H1 (cell line): ENCODE data around the gene PCSK4. TPM values are rescaled to one million over a fixed set of nuclear protein-coding genes. Genes with fewer than 3 reads are reported as not detected.

Experiments used
- CTCF ChIA-PET: fragments of 300-600 bp; sonication (Branson Sonifier 250); formaldehyde crosslinking; loops from one replicate; lab custom pipeline; 2021; ENCODE audit not compliant: partially characterized antibody; lab: Charles Lee
- POLR2A ChIA-PET: fragments of 300-600 bp; sonication (Branson Sonifier 250); formaldehyde crosslinking; loops from one replicate; lab custom pipeline; 2021; ENCODE audit warnings: inconsistent platforms; ENCODE audit not compliant: partially characterized antibody; lab: Charles Lee
- DNase-seq, 2 experiments: peaks; one replicate each; pipeline versions ENCODE4 v3.0.0 to v3.0.0-alpha.2; 2010 to 2022; ENCODE audit warnings: low spot score in 2 of 2, low read depth in 1 of 2, mixed read lengths in 1 of 2
- FAIRE-seq: peaks from 2 replicates; lab custom pipeline; 2011; peaks lifted over from hg19 to GRCh38; lab: Jason Lieb, UNC
- H2AFZ ChIP-seq: 2 replicates; pipeline ENCODE4 v1.8.1; 2012; ENCODE audit warnings: low read length, inconsistent platforms
- H2AK5ac ChIP-seq: 2 replicates; pipeline ENCODE4 v1.6.1; 2013; ENCODE audit warnings: low read depth, low read length
- H2BK120ac ChIP-seq: replicated peaks from 2 replicates; pipeline ENCODE3; 2013; ENCODE audit warnings: low read depth, low read length, inconsistent platforms
- H2BK12ac ChIP-seq: 2 replicates; pipeline ENCODE4 v1.6.1; 2013; ENCODE audit warnings: low read depth, low read length
- H2BK15ac ChIP-seq: 2 replicates; pipeline ENCODE4 v1.6.1; 2013; ENCODE audit warnings: low read length
- H2BK20ac ChIP-seq: 2 replicates; pipeline ENCODE4 v1.6.1; 2013; ENCODE audit warnings: low read length
- H2BK5ac ChIP-seq: 2 replicates; pipeline ENCODE4 v1.6.1; 2013; ENCODE audit warnings: low read depth, low read length
- H3K14ac ChIP-seq: 2 replicates; pipeline ENCODE4 v1.6.1; 2013; ENCODE audit warnings: inconsistent platforms; ENCODE audit not compliant: insufficient read length
- H3K18ac ChIP-seq: 2 replicates; pipeline ENCODE4 v1.6.1; 2013; ENCODE audit warnings: low read length; ENCODE audit errors: extremely low read depth
- H3K23ac ChIP-seq: 2 replicates; pipeline ENCODE4 v1.6.1; 2013; ENCODE audit warnings: inconsistent platforms; ENCODE audit not compliant: insufficient read length
- H3K23me2 ChIP-seq: 2 replicates; pipeline ENCODE4 v1.6.1; 2013; ENCODE audit warnings: low read depth, low read length
- H3K27ac ChIP-seq: 2 replicates; pipeline ENCODE4 v1.6.1; 2011; ENCODE audit warnings: low read depth, low read length, inconsistent platforms
- H3K27me3 ChIP-seq, 4 experiments: replicated peaks in 1 of 4; 1 replicate in 1 of 4; 2 replicates in 3 of 4; pipeline versions ENCODE4 v1.6.1 to v1.8.1; 2011 to 2013; ENCODE audit warnings: low read length in 3 of 4, mild to moderate bottlenecking in 3 of 4, inconsistent platforms in 2 of 4, mixed read lengths in 2 of 4, moderate library complexity in 1 of 4; ENCODE audit not compliant: control insufficient read depth in 3 of 4, insufficient read depth in 3 of 4; ENCODE audit errors: extremely low read depth in 1 of 4
- H3K36me3 ChIP-seq, 4 experiments: 2 replicates each; pipeline versions ENCODE4 v1.6.1 to v1.8.1; 2011 to 2013; ENCODE audit warnings: mild to moderate bottlenecking in 4 of 4, low read length in 3 of 4, moderate library complexity in 2 of 4, control low read depth in 1 of 4, inconsistent platforms in 1 of 4; ENCODE audit not compliant: insufficient read depth in 4 of 4, control insufficient read depth in 2 of 4
- H3K4ac ChIP-seq: replicated peaks from 2 replicates; pipeline ENCODE3; 2013; ENCODE audit warnings: low read length, low read depth, mixed read lengths, inconsistent platforms; ENCODE audit not compliant: insufficient read length
- H3K4me1 ChIP-seq, 4 experiments: replicated peaks in 1 of 4; 1 replicate in 1 of 4; 2 replicates in 3 of 4; pipeline versions ENCODE4 v1.6.1 to v1.8.1; 2011 to 2013; ENCODE audit warnings: low read length in 3 of 4, inconsistent platforms in 2 of 4, mixed read lengths in 1 of 4; ENCODE audit not compliant: insufficient read depth in 4 of 4, control insufficient read depth in 3 of 4
- H3K4me2 ChIP-seq, 2 experiments: 2 replicates each; pipeline versions ENCODE4 v1.6.1 to v1.8.1; 2011 to 2013; ENCODE audit warnings: low read depth in 2 of 2, low read length in 2 of 2, control low read depth in 1 of 2, inconsistent platforms in 1 of 2, mild to moderate bottlenecking in 1 of 2; ENCODE audit not compliant: insufficient read depth in 1 of 2
- H3K4me3 ChIP-seq, 4 experiments: fragments of 200-600, 300-600 bp in 1 of 4; sonication (generic), shearing (Covaris generic), sonication (Bioruptor Twin) in 1 of 4; 2 replicates each; pipeline versions ENCODE4 v1.5.1 to v1.8.1; 2011 to 2016; ENCODE audit warnings: low read length in 4 of 4, low read depth in 3 of 4, control low read depth in 2 of 4, inconsistent platforms in 2 of 4, mild to moderate bottlenecking in 2 of 4, mixed read lengths in 1 of 4, moderate library complexity in 1 of 4; ENCODE audit not compliant: insufficient read depth in 2 of 4; ENCODE audit errors: extremely low read depth in 1 of 4
- H3K56ac ChIP-seq: replicated peaks from 2 replicates; pipeline ENCODE3; 2013; ENCODE audit warnings: low read depth, mild to moderate bottlenecking, mixed read lengths, low read length, inconsistent platforms; ENCODE audit not compliant: insufficient read length
- H3K79me1 ChIP-seq: 2 replicates; pipeline ENCODE4 v1.6.1; 2013; ENCODE audit warnings: low read depth, low read length, control low read depth
- H3K79me2 ChIP-seq, 2 experiments: 2 replicates each; pipeline versions ENCODE4 v1.6.1 to v1.8.1; 2012 to 2013; ENCODE audit warnings: low read length in 2 of 2, mild to moderate bottlenecking in 2 of 2, inconsistent platforms in 1 of 2; ENCODE audit not compliant: insufficient read depth in 2 of 2, control insufficient read depth in 1 of 2
- H3K9ac ChIP-seq, 4 experiments: replicated peaks in 1 of 4; 1 replicate in 1 of 4; 2 replicates in 3 of 4; pipeline versions ENCODE4 v1.6.1 to v1.8.1; 2011 to 2013; ENCODE audit warnings: low read depth in 3 of 4, low read length in 3 of 4, control low read depth in 2 of 4, mild to moderate bottlenecking in 2 of 4, moderate library complexity in 2 of 4, inconsistent platforms in 1 of 4; ENCODE audit errors: extremely low read depth in 1 of 4
- H3K9me3 ChIP-seq, 2 experiments: 2 replicates each; pipeline versions ENCODE4 v1.6.1 to v1.8.1; 2012 to 2013; ENCODE audit warnings: mild to moderate bottlenecking in 2 of 2, moderate library complexity in 2 of 2, control low read depth in 1 of 2, inconsistent platforms in 1 of 2, low read depth in 1 of 2, low read length in 1 of 2, mixed read lengths in 1 of 2; ENCODE audit not compliant: insufficient read depth in 2 of 2
- H4K20me1 ChIP-seq, 2 experiments: replicated peaks in 1 of 2; 2 replicates each; pipeline versions ENCODE3 to v1.8.1; 2011 to 2013; ENCODE audit warnings: inconsistent platforms in 2 of 2, low read length in 2 of 2, mild to moderate bottlenecking in 1 of 2; ENCODE audit not compliant: insufficient read depth in 2 of 2, control insufficient read depth in 1 of 2
- H4K5ac ChIP-seq: 2 replicates; pipeline ENCODE4 v1.6.1; 2013; ENCODE audit warnings: low read length, low read depth, mixed read lengths, inconsistent platforms; ENCODE audit not compliant: insufficient read length
- H4K8ac ChIP-seq: 2 replicates; pipeline ENCODE4 v1.8.0; 2013; ENCODE audit warnings: mild to moderate bottlenecking, moderate library complexity, low read length, inconsistent platforms; ENCODE audit not compliant: insufficient read depth; ENCODE audit errors: extremely low read depth
- H4K91ac ChIP-seq: replicated peaks from 2 replicates; pipeline ENCODE3; 2013; ENCODE audit warnings: low read length, mixed read lengths, inconsistent platforms; ENCODE audit not compliant: insufficient read length
- CHD2 ChIP-seq: IDR thresholded peaks from 2 replicates; pipeline ENCODE4 v1.6.1; 2012; ENCODE audit warnings: low read length, improper control_type of control experiment
- EP300 ChIP-seq, 2 experiments: IDR thresholded peaks; 1 replicate in 1 of 2; 2 replicates in 1 of 2; pipeline ENCODE4 v1.6.1; 2011 to 2012; ENCODE audit warnings: low read depth in 2 of 2, low read length in 2 of 2, mild to moderate bottlenecking in 2 of 2, borderline replicate concordance in 1 of 2, inconsistent platforms in 1 of 2, moderate library complexity in 1 of 2
- HDAC6 ChIP-seq: IDR thresholded peaks from one replicate; pipeline ENCODE4 v1.7.1; 2012; ENCODE audit warnings: low read depth, mild to moderate bottlenecking, inconsistent platforms, low read length, moderate library complexity
- NANOG ChIP-seq: IDR thresholded peaks from 2 replicates; pipeline ENCODE4 v1.6.1; 2011; ENCODE audit warnings: low read length, low read depth, mild to moderate bottlenecking, inconsistent platforms; ENCODE audit not compliant: insufficient read depth, poor library complexity, severe bottlenecking
- RAD21 ChIP-seq, 2 experiments: IDR thresholded peaks in 1 of 2; conservative IDR thresholded peaks in 1 of 2; 2 replicates each; pipeline ENCODE4 v1.6.1; 2011; ENCODE audit warnings: low read depth in 2 of 2, low read length in 2 of 2, improper control_type of control experiment in 1 of 2, inconsistent platforms in 1 of 2, mild to moderate bottlenecking in 1 of 2, moderate library complexity in 1 of 2
- RBBP5 ChIP-seq: IDR thresholded peaks from 2 replicates; pipeline ENCODE4 v1.7.1; 2012; ENCODE audit warnings: low read depth, mild to moderate bottlenecking, inconsistent platforms, low read length, moderate library complexity, borderline replicate concordance
- RFX5 ChIP-seq: IDR thresholded peaks from 2 replicates; pipeline ENCODE4 v1.6.1; 2011; ENCODE audit warnings: low read depth, low read length, improper control_type of control experiment, borderline replicate concordance
- RXRA ChIP-seq: IDR thresholded peaks from 2 replicates; pipeline ENCODE4 v1.6.1; 2011; ENCODE audit warnings: low read depth, mild to moderate bottlenecking, low read length, moderate library complexity; ENCODE audit not compliant: insufficient read depth
- SIN3A ChIP-seq, 2 experiments: IDR thresholded peaks in 1 of 2; conservative IDR thresholded peaks in 1 of 2; 2 replicates each; pipeline ENCODE4 v1.6.1; 2011 to 2012; ENCODE audit warnings: low read length in 2 of 2, improper control_type of control experiment in 1 of 2, low read depth in 1 of 2, mild to moderate bottlenecking in 1 of 2
- USF2 ChIP-seq: IDR thresholded peaks from 2 replicates; pipeline ENCODE4 v1.6.1; 2011; ENCODE audit warnings: low read length, improper control_type of control experiment
- ZNF274 ChIP-seq: IDR thresholded peaks from 2 replicates; pipeline ENCODE4 v1.7.0; 2012; ENCODE audit warnings: low read length, borderline replicate concordance; ENCODE audit errors: extremely low read depth
- WGBS, 2 experiments: shearing (Covaris generic) in 1 of 2; methylation state at CpG; one replicate each; pipeline versions ENCODE4 v1.1.6 to v1.1.7; 2013 to 2015; ENCODE audit warnings: low lambda C conversion rate in 2 of 2, mixed read lengths in 2 of 2, inconsistent platforms in 1 of 2, low coverage in 1 of 2, missing lambda C conversion rate in 1 of 2; ENCODE audit not compliant: insufficient replicate concordance in 2 of 2, insufficient coverage in 1 of 2, insufficient read length in 1 of 2; ENCODE audit errors: extremely low coverage in 1 of 2, missing lambda C conversion rate in 1 of 2; 5-methylcytosine and 5-hydroxymethylcytosine counted together
- polyA plus RNA-seq, 7 experiments: library from polyadenylated mRNA; depleted of rRNA in 3 of 7; stranded (reverse) in 5 of 7; unstranded in 2 of 7; fragments of >200 nt in 5 of 7; fragments of 200-250 nt in 2 of 7; gene quantifications; 1 replicate in 5 of 7; 2 replicates in 1 of 7; 4 replicates in 1 of 7; pipeline versions ENCODE4 v1.2.1 to v1.2.3, GENCODE V29; 2011 to 2013; ENCODE audit warnings: missing spikeins in 2 of 7, mixed read lengths in 2 of 7
- total RNA-seq: library from RNA; stranded (reverse); fragmentation: NEBNext Ultra II Directional; extraction: Animal tissue kit (Norgen Biotek cat#: 25700); gene quantifications from 2 replicates; pipeline ENCODE4 v1.2.1, GENCODE V29; 2021
- TF ChIP-seq, protein P1 (sequence below): IDR thresholded peaks from 2 replicates; pipeline ENCODE4 v1.6.1; 2012; ENCODE audit warnings: inconsistent platforms

Gene PCSK4
- total and polyA plus RNA-seq, 2 of the 8 experiments (the other 6 are each of a cell fraction or from before 2014, with no cell fraction given): 9.8 to 10.7 TPM

DNA sequence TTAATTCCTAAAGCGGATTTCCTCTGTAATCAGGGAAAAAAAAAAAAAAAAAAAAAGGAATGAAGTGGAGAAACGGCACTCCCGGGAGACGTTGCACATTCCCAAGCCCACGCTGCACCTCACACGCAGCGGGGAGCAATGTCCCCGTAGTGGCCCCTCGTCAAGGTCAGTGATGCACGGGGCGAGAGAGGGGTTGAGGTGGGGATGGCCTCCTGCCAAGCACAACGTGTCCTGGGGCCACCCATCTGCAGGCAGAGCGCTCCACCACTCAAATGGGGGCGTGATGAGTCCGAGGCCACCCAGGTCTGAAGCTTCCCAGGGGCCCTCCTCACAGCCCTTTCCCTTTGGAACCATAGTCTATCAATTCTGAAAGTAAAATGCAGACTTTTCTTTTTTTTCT is 48.8 kb upstream of the PCSK4 start:
- H3K9me3 ChIP-seq: peaks cover 0 to 3% of the 10 kb centered on the region in 2 experiments; a peak in 1 of 4 replicates
- POLR2A ChIA-PET: no interaction called here
- no peak for FAIRE-seq
- no peak for TF ChIP-seq RFX5
- TF ChIP-seq ZNF274: no peak
- no peak for TF ChIP-seq HDAC6
- TF ChIP-seq RAD21 (IDR thresholded peaks at IDR 0.05 in 1 of 2, conservative IDR thresholded peaks at IDR 0.05 in 1 of 2; ENCODE audit: low read depth in 2 of 2, low read length in 2 of 2): no peak
- TF ChIP-seq CHD2: no peak
- no peak for TF ChIP-seq RXRA
- TF ChIP-seq SIN3A (conservative IDR thresholded peaks at IDR 0.05 in 1 of 2, IDR thresholded peaks at IDR 0.05 in 1 of 2; ENCODE audit: low read depth in 1 of 2, low read length in 2 of 2): no peak
- TF ChIP-seq, protein P1, sequence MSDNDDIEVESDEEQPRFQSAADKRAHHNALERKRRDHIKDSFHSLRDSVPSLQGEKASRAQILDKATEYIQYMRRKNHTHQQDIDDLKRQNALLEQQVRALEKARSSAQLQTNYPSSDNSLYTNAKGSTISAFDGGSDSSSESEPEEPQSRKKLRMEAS: no peak
- no peak for TF ChIP-seq RBBP5
- no peak for TF ChIP-seq EP300 (IDR thresholded peaks at IDR 0.05; ENCODE audit: borderline replicate concordance in 1 of 2, low read depth in 2 of 2, low read length in 2 of 2)
- no peak for TF ChIP-seq NANOG
- TF ChIP-seq USF2: no peak

More for the DNA sequence above, 48.8 kb upstream of the PCSK4 start:
- no peak overlapping the region for H4K5ac ChIP-seq
- H3K79me2 ChIP-seq: no peaks in the 10 kb centered on the region
- no peak overlapping the region for H3K4ac ChIP-seq
- no peak overlapping the region for H3K18ac ChIP-seq
- no peak overlapping the region for H2BK12ac ChIP-seq
- H3K9ac ChIP-seq: no peak overlapping the region
- no peak overlapping the region for H2AK5ac ChIP-seq
- H3K36me3 ChIP-seq: no peaks in the 10 kb centered on the region
- H2BK120ac ChIP-seq: no peak overlapping the region
- H3K23ac ChIP-seq: no peak overlapping the region
- no peak overlapping the region for H4K91ac ChIP-seq
- H4K8ac ChIP-seq: no peak overlapping the region
- DNase-seq: no peak
- H3K14ac ChIP-seq: no peak overlapping the region
- no peak overlapping the region for H2AFZ ChIP-seq
- H3K23me2 ChIP-seq: no peaks in the 10 kb centered on the region
- no peak overlapping the region for H3K56ac ChIP-seq
- H4K20me1 ChIP-seq: peaks cover 0 to 4% of the 10 kb centered on the region in 2 experiments
- WGBS, 2 experiments: 85% methylated on average over 14 of the region's 15 CpGs; no CpG with 5 or more reads in 1 of the 2 experiments
- no peak overlapping the region for H2BK5ac ChIP-seq
- H3K79me1 ChIP-seq: no peaks in the 10 kb centered on the region
- H3K27ac ChIP-seq: no peak overlapping the region
- H3K4me1 ChIP-seq: no peaks in the 10 kb centered on the region; a peak in 1 of 7 replicates
- H3K27me3 ChIP-seq: no peaks in the 10 kb centered on the region
- CTCF ChIA-PET: no interaction called here
- H3K4me2 ChIP-seq: no peak overlapping the region
- H2BK20ac ChIP-seq: no peak overlapping the region
- no peak overlapping the region for H3K4me3 ChIP-seq
- 0 out of 2 replicates have a peak overlapping the region, but pooled peaks have one; percentile 61 for H2BK15ac ChIP-seq
